Measurements from ENCODE around the gene ELOB.

DNA sequence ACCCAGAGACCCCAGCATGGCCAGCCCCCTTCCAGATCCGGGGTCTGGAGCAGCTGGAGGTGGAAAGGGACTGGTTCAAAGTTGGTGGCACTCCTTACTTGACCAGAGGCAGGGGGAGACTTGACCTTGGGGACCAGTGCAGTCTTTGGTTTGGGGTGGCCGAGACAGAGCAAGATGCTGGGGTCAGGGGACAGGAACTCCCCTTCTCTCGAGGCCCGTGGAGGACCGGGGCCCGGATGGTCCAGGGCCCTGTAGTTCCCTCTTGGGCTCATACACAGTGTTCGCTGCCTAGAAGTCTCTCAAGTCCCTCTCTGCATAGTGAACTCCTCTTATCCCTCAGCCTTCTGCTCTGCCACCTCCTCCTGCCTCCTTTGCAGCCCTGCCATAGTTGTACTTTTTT lies 10.9 kb upstream of the ELOB start:
- TF ChIP-seq, protein P1, sequence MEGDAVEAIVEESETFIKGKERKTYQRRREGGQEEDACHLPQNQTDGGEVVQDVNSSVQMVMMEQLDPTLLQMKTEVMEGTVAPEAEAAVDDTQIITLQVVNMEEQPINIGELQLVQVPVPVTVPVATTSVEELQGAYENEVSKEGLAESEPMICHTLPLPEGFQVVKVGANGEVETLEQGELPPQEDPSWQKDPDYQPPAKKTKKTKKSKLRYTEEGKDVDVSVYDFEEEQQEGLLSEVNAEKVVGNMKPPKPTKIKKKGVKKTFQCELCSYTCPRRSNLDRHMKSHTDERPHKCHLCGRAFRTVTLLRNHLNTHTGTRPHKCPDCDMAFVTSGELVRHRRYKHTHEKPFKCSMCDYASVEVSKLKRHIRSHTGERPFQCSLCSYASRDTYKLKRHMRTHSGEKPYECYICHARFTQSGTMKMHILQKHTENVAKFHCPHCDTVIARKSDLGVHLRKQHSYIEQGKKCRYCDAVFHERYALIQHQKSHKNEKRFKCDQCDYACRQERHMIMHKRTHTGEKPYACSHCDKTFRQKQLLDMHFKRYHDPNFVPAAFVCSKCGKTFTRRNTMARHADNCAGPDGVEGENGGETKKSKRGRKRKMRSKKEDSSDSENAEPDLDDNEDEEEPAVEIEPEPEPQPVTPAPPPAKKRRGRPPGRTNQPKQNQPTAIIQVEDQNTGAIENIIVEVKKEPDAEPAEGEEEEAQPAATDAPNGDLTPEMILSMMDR (IDR thresholded peaks at IDR 0.05; ENCODE audit: insufficient read depth, low read depth, low read length), result no peak
- no peak for TF ChIP-seq EZH2 (IDR thresholded peaks at IDR 0.05; ENCODE audit: insufficient read depth, low read length)

All from astrocyte (in vitro differentiated cells and primary cell).